ENCODE results near the gene PAIP2. TPM values are rescaled to one million over a fixed set of nuclear protein-coding genes. Genes with fewer than 3 reads are reported as not detected.
"Not testable (repeated sequence)": the region's sequence is repeated elsewhere in the genome, so short reads cannot be mapped to it uniquely, and the experiment has no call there.

Gene PAIP2
- total and polyA plus RNA-seq, 9 donors: 68.4 to 142 (median 104) TPM

- no peak for DNase-seq
- intact Hi-C loops (cut with DNase I): no loop called here
- H3K4me3 ChIP-seq: no peak overlapping the region
- H3K36me3 ChIP-seq: no peaks in the 10 kb centered on the region
- H3K27me3 ChIP-seq: no peaks in the 10 kb centered on the region
- no peak for TF ChIP-seq EP300 (IDR thresholded peaks at IDR 0.05)
- TF ChIP-seq POLR2A (IDR thresholded peaks at IDR 0.05): no peak
- TF ChIP-seq CTCF (IDR thresholded peaks at IDR 0.05): no peak
- H3K4me1 ChIP-seq (ENCODE audit: insufficient read depth): peaks cover 11% of the 10 kb centered on the region
- no peak overlapping the region for H3K27ac ChIP-seq
- H3K9me3 ChIP-seq: no peaks in the 10 kb centered on the region
- whole genome bisulfite sequencing, 3 donors: 91 to 97% (median 97%) methylated on average over 3 of the region's 3 CpGs
Observed at GRCh38 chr5:139354186-139354585, 12.5 kb downstream of the PAIP2 start.

GRCh38 chr5:139355900-139356299 is 14.2 kb downstream of the PAIP2 start:
- WGBS, 3 donors: 93 to 95% (median 94%) methylated on average over 8 of the region's 8 CpGs
- H3K36me3 ChIP-seq; DNase-seq; H3K27me3 ChIP-seq; H3K4me1 ChIP-seq (ENCODE audit: insufficient read depth); H3K27ac ChIP-seq; H3K4me3 ChIP-seq; H3K9me3 ChIP-seq; intact Hi-C loops (cut with DNase I): not testable (repeated sequence)

GRCh38 chr5:139358064-139358463 is 16.4 kb downstream of the PAIP2 start:
- intact Hi-C loops (cut with DNase I): no loop called here
- H3K36me3 ChIP-seq: no peaks in the 10 kb centered on the region
- DNase-seq: no peak
- H3K9me3 ChIP-seq: no peaks in the 10 kb centered on the region
- no peak overlapping the region for H3K27ac ChIP-seq
- TF ChIP-seq POLR2A (IDR thresholded peaks at IDR 0.05) (no peak), CTCF (IDR thresholded peaks at IDR 0.05) (no peak), EP300 (IDR thresholded peaks at IDR 0.05) (no peak)
- no peaks in the 10 kb centered on the region for H3K27me3 ChIP-seq
- H3K4me3 ChIP-seq: no peak overlapping the region
- H3K4me1 ChIP-seq (ENCODE audit: insufficient read depth): peaks cover 9% of the 10 kb centered on the region

GRCh38 chr5:139360384-139360783 is 18.7 kb downstream of the PAIP2 start:
- no peaks in the 10 kb centered on the region for H3K9me3 ChIP-seq
- H3K36me3 ChIP-seq: no peaks in the 10 kb centered on the region
- H3K4me1 ChIP-seq (ENCODE audit: insufficient read depth): peaks cover 9% of the 10 kb centered on the region
- no peaks in the 10 kb centered on the region for H3K27me3 ChIP-seq
- no peak overlapping the region for H3K27ac ChIP-seq
- no peak for TF ChIP-seq CTCF (IDR thresholded peaks at IDR 0.05)
- no peak for TF ChIP-seq EP300 (IDR thresholded peaks at IDR 0.05)
- TF ChIP-seq POLR2A (IDR thresholded peaks at IDR 0.05): no peak
- H3K4me3 ChIP-seq: no peak overlapping the region
- WGBS, 3 donors: 95 to 98% (median 97%) methylated on average over 4 of the region's 4 CpGs
- DNase-seq: peak in 1 of 5 donors; percentile 7
- intact Hi-C loops (cut with DNase I): no loop called here

GRCh38 chr5:139361835-139362429 is 20.3 kb downstream of the PAIP2 start:
- TF ChIP-seq POLR2A (IDR thresholded peaks at IDR 0.05) (no peak), CTCF (IDR thresholded peaks at IDR 0.05) (no peak), EP300 (IDR thresholded peaks at IDR 0.05) (no peak)

More at GRCh38 chr5:139361835-139362429, 20.3 kb downstream of the PAIP2 start:
- intact Hi-C loops (cut with DNase I): no loop called here
- no peak overlapping the region for H3K4me3 ChIP-seq
- H3K9me3 ChIP-seq: no peaks in the 10 kb centered on the region
- no peak for DNase-seq
- H3K36me3 ChIP-seq: no peaks in the 10 kb centered on the region
- no peak overlapping the region for H3K27ac ChIP-seq
- no peaks in the 10 kb centered on the region for H3K27me3 ChIP-seq
- peaks cover 9% of the 10 kb centered on the region for H3K4me1 ChIP-seq (ENCODE audit: insufficient read depth)
- 80 to 84% (median 84%) methylated on average over 6 of the region's 6 CpGs for WGBS, 3 donors

Measured in ovary (tissue), 9 donors.